Endodermal cell (in vitro differentiated cells): ENCODE measurements around the gene CYP1A1. TPM values are rescaled to one million over a fixed set of nuclear protein-coding genes. Genes with fewer than 3 reads are reported as not detected.

Experiments used
- DNase-seq: peaks from one replicate; pipeline ENCODE4 v3.0.0-alpha.2; 2017
- H3K27ac ChIP-seq: 2 replicates; pipeline ENCODE4 v1.5.1; 2013; ENCODE audit warnings: mild to moderate bottlenecking, low read depth, low read length, moderate library complexity
- H3K27me3 ChIP-seq: 2 replicates; pipeline ENCODE4 v1.6.1; 2013; ENCODE audit warnings: mild to moderate bottlenecking, low read length, moderate library complexity; ENCODE audit not compliant: insufficient read depth, control insufficient read depth, poor library complexity, severe bottlenecking
- H3K36me3 ChIP-seq: 2 replicates; pipeline ENCODE4 v1.7.0; 2013; ENCODE audit warnings: mild to moderate bottlenecking, low read length, moderate library complexity; ENCODE audit not compliant: control insufficient read depth, insufficient read depth
- H3K4me1 ChIP-seq: one replicate; pipeline ENCODE4 v1.7.0; 2013; ENCODE audit warnings: low read length; ENCODE audit not compliant: control insufficient read depth, insufficient read depth
- H3K4me3 ChIP-seq: 2 replicates; pipeline ENCODE4 v1.5.1; 2013; ENCODE audit warnings: mild to moderate bottlenecking, low read length, moderate library complexity
- H3K9ac ChIP-seq: 2 replicates; pipeline ENCODE4 v1.6.1; 2013; ENCODE audit warnings: mild to moderate bottlenecking, low read length, moderate library complexity; ENCODE audit not compliant: poor library complexity, severe bottlenecking; ENCODE audit errors: extremely low read depth
- H3K9me3 ChIP-seq: 2 replicates; pipeline ENCODE4 v1.6.1; 2013; ENCODE audit warnings: mild to moderate bottlenecking, low read length, moderate library complexity; ENCODE audit not compliant: control insufficient read depth
- H3K27ac Mint-ChIP-seq: 2 replicates; pipeline ENCODE4 v1.8.0; 2020; ENCODE audit warnings: mixed read lengths
- H3K27me3 Mint-ChIP-seq: 2 replicates; pipeline ENCODE4 v1.8.0; 2021; ENCODE audit warnings: mild to moderate bottlenecking, mixed read lengths; ENCODE audit not compliant: insufficient read depth
- H3K36me3 Mint-ChIP-seq: 2 replicates; pipeline ENCODE4 v1.8.0; 2020; ENCODE audit warnings: low read depth, mixed read lengths
- H3K4me1 Mint-ChIP-seq: 2 replicates; pipeline ENCODE4 v1.8.0; 2020; ENCODE audit warnings: mixed read lengths
- H3K4me3 Mint-ChIP-seq: 2 replicates; pipeline ENCODE4 v1.8.0; 2020; ENCODE audit warnings: mild to moderate bottlenecking, moderate library complexity, mixed read lengths
- H3K9me3 Mint-ChIP-seq: 2 replicates; pipeline ENCODE4 v1.8.0; 2020; ENCODE audit warnings: mild to moderate bottlenecking, mixed read lengths
- CTCF ChIP-seq: fragments of 200-600 bp; sonication (generic); conservative IDR thresholded peaks from 2 replicates; pipeline ENCODE4 v1.5.0; 2021; ENCODE audit warnings: antibody characterized with exemption, mild to moderate bottlenecking
- WGBS, 2 experiments: methylation state at CpG; one replicate each; pipeline versions ENCODE4 v1.1.5 to v1.1.7; 2013; ENCODE audit warnings: missing lambda C conversion rate in 2 of 2, mixed read lengths in 1 of 2; ENCODE audit not compliant: insufficient coverage in 1 of 2, insufficient read length in 1 of 2; 5-methylcytosine and 5-hydroxymethylcytosine counted together
- total RNA-seq, 2 donors: library from RNA; stranded (reverse); fragmentation: NEBNext Ultra II Directional in 1 of 2; extraction: Animal tissue kit (Norgen Biotek cat#: 25700) in 1 of 2; gene quantifications; 2 replicates in 1 of 2; 3 replicates in 1 of 2; pipeline ENCODE4 v1.2.1, GENCODE V29; 2021

CYP1A1 gene
- total RNA-seq, 2 donors from 2014 or later = not detected

- no peak for DNase-seq
- H3K9me3 Mint-ChIP-seq = no peaks in the 10 kb centered on the region
- no peak overlapping the region for H3K27ac ChIP-seq
- no peak overlapping the region for H3K27ac Mint-ChIP-seq
- H3K27me3 Mint-ChIP-seq = peaks cover 41% of the 10 kb centered on the region
- no peaks in the 10 kb centered on the region for H3K36me3 Mint-ChIP-seq
- H3K9me3 ChIP-seq = no peaks in the 10 kb centered on the region
- no peak overlapping the region for H3K4me3 ChIP-seq
- 55 to 75% methylated on average over 2 to 3 of the region's 3 CpGs for WGBS, 2 experiments
- no peak overlapping the region for H3K4me3 Mint-ChIP-seq
- no peaks in the 10 kb centered on the region for H3K36me3 ChIP-seq
- no peak overlapping the region for H3K9ac ChIP-seq
- no peaks in the 10 kb centered on the region for H3K4me1 Mint-ChIP-seq
- H3K4me1 ChIP-seq = no peaks in the 10 kb centered on the region
- H3K27me3 ChIP-seq = peaks cover 41% of the 10 kb centered on the region
- TF ChIP-seq CTCF = no peak
These were observed 14.8 kb downstream of the CYP1A1 start for GRCh38 chr15:74710319-74711094.

- Histone ChIP-seq H3K4me1 (no peaks in the 10 kb centered on the region), H3K4me3 (no peak overlapping the region), H3K9ac (no peak overlapping the region), H3K9me3 (no peaks in the 10 kb centered on the region), H3K27ac (no peak overlapping the region), H3K36me3 (no peaks in the 10 kb centered on the region), H3K27me3 (peaks cover 48% of the 10 kb centered on the region)
- Mint-ChIP-seq H3K36me3 (no peaks in the 10 kb centered on the region), H3K9me3 (no peaks in the 10 kb centered on the region), H3K4me3 (no peak overlapping the region), H3K27ac (no peak overlapping the region), H3K4me1 (no peaks in the 10 kb centered on the region), H3K27me3 (peaks cover 47% of the 10 kb centered on the region)
- 80 to 89% methylated on average over 3 of the region's 3 CpGs for WGBS, 2 experiments
- no peak for DNase-seq
- no peak for TF ChIP-seq CTCF
These were observed 15.4 kb downstream of the CYP1A1 start for GRCh38 chr15:74709892-74710291.

GRCh38 chr15:74709011-74709410 lies 16.3 kb downstream of the CYP1A1 start:
- no peak overlapping the region for H3K27ac Mint-ChIP-seq
- no peaks in the 10 kb centered on the region for H3K4me1 ChIP-seq
- 100% methylated on average over 1 of the region's 1 CpG; no CpG with 5 or more reads in 1 of the 2 experiments for WGBS, 2 experiments
- no peak overlapping the region for H3K27ac ChIP-seq
- H3K36me3 Mint-ChIP-seq = no peaks in the 10 kb centered on the region
- no peaks in the 10 kb centered on the region for H3K36me3 ChIP-seq
- H3K27me3 Mint-ChIP-seq = peaks cover 56% of the 10 kb centered on the region
- no peaks in the 10 kb centered on the region for H3K9me3 ChIP-seq
- no peak for DNase-seq
- TF ChIP-seq CTCF = no peak
- H3K27me3 ChIP-seq = peaks cover 51% of the 10 kb centered on the region
- no peak overlapping the region for H3K4me3 Mint-ChIP-seq
- H3K9me3 Mint-ChIP-seq = no peaks in the 10 kb centered on the region
- no peak overlapping the region for H3K9ac ChIP-seq
- no peaks in the 10 kb centered on the region for H3K4me1 Mint-ChIP-seq
- no peak overlapping the region for H3K4me3 ChIP-seq
